Measurements from ENCODE around the gene DCAF17.

Gene DCAF17

GRCh38 chr2:171452773-171453172, 18.7 kb downstream of the DCAF17 start:
- no peak for TF ChIP-seq ZFP3 (CRISPR knock-in tag; IDR thresholded peaks at IDR 0.05)
- TF ChIP-seq GLIS3 (CRISPR knock-in tag; IDR thresholded peaks at IDR 0.05): no peak
- TF ChIP-seq, protein P1, sequence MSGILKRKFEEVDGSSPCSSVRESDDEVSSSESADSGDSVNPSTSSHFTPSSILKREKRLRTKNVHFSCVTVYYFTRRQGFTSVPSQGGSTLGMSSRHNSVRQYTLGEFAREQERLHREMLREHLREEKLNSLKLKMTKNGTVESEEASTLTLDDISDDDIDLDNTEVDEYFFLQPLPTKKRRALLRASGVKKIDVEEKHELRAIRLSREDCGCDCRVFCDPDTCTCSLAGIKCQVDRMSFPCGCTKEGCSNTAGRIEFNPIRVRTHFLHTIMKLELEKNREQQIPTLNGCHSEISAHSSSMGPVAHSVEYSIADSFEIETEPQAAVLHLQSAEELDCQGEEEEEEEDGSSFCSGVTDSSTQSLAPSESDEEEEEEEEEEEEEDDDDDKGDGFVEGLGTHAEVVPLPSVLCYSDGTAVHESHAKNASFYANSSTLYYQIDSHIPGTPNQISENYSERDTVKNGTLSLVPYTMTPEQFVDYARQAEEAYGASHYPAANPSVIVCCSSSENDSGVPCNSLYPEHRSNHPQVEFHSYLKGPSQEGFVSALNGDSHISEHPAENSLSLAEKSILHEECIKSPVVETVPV (CRISPR knock-in tag; IDR thresholded peaks at IDR 0.05): no peak
- TF ChIP-seq, protein P2, sequence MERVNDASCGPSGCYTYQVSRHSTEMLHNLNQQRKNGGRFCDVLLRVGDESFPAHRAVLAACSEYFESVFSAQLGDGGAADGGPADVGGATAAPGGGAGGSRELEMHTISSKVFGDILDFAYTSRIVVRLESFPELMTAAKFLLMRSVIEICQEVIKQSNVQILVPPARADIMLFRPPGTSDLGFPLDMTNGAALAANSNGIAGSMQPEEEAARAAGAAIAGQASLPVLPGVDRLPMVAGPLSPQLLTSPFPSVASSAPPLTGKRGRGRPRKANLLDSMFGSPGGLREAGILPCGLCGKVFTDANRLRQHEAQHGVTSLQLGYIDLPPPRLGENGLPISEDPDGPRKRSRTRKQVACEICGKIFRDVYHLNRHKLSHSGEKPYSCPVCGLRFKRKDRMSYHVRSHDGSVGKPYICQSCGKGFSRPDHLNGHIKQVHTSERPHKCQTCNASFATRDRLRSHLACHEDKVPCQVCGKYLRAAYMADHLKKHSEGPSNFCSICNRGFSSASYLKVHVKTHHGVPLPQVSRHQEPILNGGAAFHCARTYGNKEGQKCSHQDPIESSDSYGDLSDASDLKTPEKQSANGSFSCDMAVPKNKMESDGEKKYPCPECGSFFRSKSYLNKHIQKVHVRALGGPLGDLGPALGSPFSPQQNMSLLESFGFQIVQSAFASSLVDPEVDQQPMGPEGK (CRISPR knock-in tag; IDR thresholded peaks at IDR 0.05; ENCODE audit: borderline replicate concordance): no peak
- no peak for TF ChIP-seq BACH2 (CRISPR knock-in tag; IDR thresholded peaks at IDR 0.05; ENCODE audit: borderline replicate concordance)
- TF ChIP-seq CSDC2 (CRISPR knock-in tag; IDR thresholded peaks at IDR 0.05): no peak
- no peak for ATAC-seq

DNA sequence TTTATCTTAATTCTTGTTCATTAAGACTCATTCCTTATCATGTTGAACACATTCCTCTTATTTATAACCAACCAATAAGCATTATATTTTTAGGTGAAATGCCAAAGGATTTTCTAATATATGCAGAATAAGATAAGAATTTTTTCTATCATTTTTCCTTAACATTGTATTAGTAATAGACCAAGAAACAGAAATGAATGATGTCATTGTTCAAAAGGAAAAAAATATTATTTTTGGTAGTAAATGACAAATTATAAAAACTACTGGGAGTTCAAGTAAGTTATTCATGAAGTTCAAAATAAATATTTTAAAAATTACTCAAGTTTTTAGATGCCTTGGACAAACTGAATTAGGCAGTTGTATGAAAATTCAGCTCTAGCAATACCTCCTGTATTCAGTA, 25.5 kb downstream of the DCAF17 start:
- TF ChIP-seq ISL1 (CRISPR knock-in tag; IDR thresholded peaks at IDR 0.05) (no peak), ZC3H10 (CRISPR knock-in tag; IDR thresholded peaks at IDR 0.05) (no peak), ZFP30 (CRISPR knock-in tag; IDR thresholded peaks at IDR 0.05) (no peak), PPARA (CRISPR knock-in tag; IDR thresholded peaks at IDR 0.05; ENCODE audit: borderline replicate concordance) (no peak), ZNF565 (CRISPR knock-in tag; conservative IDR thresholded peaks at IDR 0.05; ENCODE audit: low read depth) (no peak), ESRRG (CRISPR knock-in tag; IDR thresholded peaks at IDR 0.05) (no peak), RARB (CRISPR knock-in tag; IDR thresholded peaks at IDR 0.05) (no peak), CSDC2 (CRISPR knock-in tag; IDR thresholded peaks at IDR 0.05) (no peak), BACH2 (CRISPR knock-in tag; IDR thresholded peaks at IDR 0.05; ENCODE audit: borderline replicate concordance) (no peak), GLIS3 (CRISPR knock-in tag; IDR thresholded peaks at IDR 0.05) (no peak), POU6F1 (CRISPR knock-in tag; IDR thresholded peaks at IDR 0.05; ENCODE audit: borderline replicate concordance, low read depth) (no peak), TSHZ2 (CRISPR knock-in tag; IDR thresholded peaks at IDR 0.05) (no peak), SNAI2 (CRISPR knock-in tag; IDR thresholded peaks at IDR 0.05) (no peak), ZNF70 (CRISPR knock-in tag; IDR thresholded peaks at IDR 0.05) (no peak)
- TF ChIP-seq, protein P2 (CRISPR knock-in tag; IDR thresholded peaks at IDR 0.05; ENCODE audit: borderline replicate concordance): no peak
- TF ChIP-seq, protein P1 (CRISPR knock-in tag; IDR thresholded peaks at IDR 0.05): no peak
- no peak for ATAC-seq

GRCh38 chr2:171460537-171460936, 26.5 kb downstream of the DCAF17 start:
- ATAC-seq: no peak
- TF ChIP-seq BACH2 (CRISPR knock-in tag; IDR thresholded peaks at IDR 0.05; ENCODE audit: borderline replicate concordance) (no peak), CREB5 (CRISPR knock-in tag; IDR thresholded peaks at IDR 0.05; ENCODE audit: low read depth) (no peak), TCF4 (CRISPR knock-in tag; IDR thresholded peaks at IDR 0.05; ENCODE audit: borderline replicate concordance) (no peak), ARNTL (CRISPR knock-in tag; IDR thresholded peaks at IDR 0.05; ENCODE audit: borderline replicate concordance, low read depth) (no peak), POU6F1 (CRISPR knock-in tag; IDR thresholded peaks at IDR 0.05; ENCODE audit: borderline replicate concordance, low read depth) (no peak)
- TF ChIP-seq, protein P1 (CRISPR knock-in tag; IDR thresholded peaks at IDR 0.05): no peak
